GM23248 (cell line): ENCODE measurements around the gene NR1H4.

ENCODE experiments used
- EZH2 ChIP-seq: fragments of 200-600 bp; sonication (generic); IDR thresholded peaks from 2 replicates; pipeline ENCODE4 v1.6.1; 2018; ENCODE audit warnings: antibody characterized with exemption, mild to moderate bottlenecking; ENCODE audit not compliant: insufficient read depth, poor library complexity, severe bottlenecking
- EZH2phosphoT487 ChIP-seq: fragments of 200-600 bp; sonication (generic); IDR thresholded peaks from 2 replicates; pipeline ENCODE4 v1.6.1; 2018; ENCODE audit warnings: antibody characterized with exemption, moderate library complexity, mild to moderate bottlenecking, low read depth; ENCODE audit not compliant: insufficient read depth

GRCh38 chr12:100579844-100580243, 106.2 kb downstream of the NR1H4 start:
- TF ChIP-seq EZH2 (no peak), EZH2phosphoT487 (no peak)
